IMR-90 (cell line): ENCODE data around the gene C2orf68. TPM values are rescaled to one million over a fixed set of nuclear protein-coding genes. Genes with fewer than 3 reads are reported as not detected.

Experiments used
- ATAC-seq: fragments of 200-7000 bp; cut with Tn5 transposase; 2 replicates; pipeline ENCODE4 v1.9.1; 2020; ENCODE audit warnings: low read depth, mild to moderate bottlenecking, moderate library complexity
- BruUV-seq: library from RNA; stranded (reverse); fragments of 400-500 nt; replicated peaks from 2 replicates; lab custom pipeline; 2021; lab: Mats Ljungman, UMichigan
- CTCF ChIA-PET: fragments of 300-600 bp; formaldehyde crosslinking; extraction: SDS; loops from one replicate; lab custom pipeline; 2021; ENCODE audit warnings: antibody characterized with exemption; lab: Yijun Ruan, JAX
- POLR2A ChIA-PET: fragments of 300-600 bp; sonication (Branson Sonifier 250); formaldehyde crosslinking; loops from one replicate; lab custom pipeline; 2022; ENCODE audit warnings: antibody characterized with exemption; ENCODE audit not compliant: unreplicated experiment; lab: Charles Lee
- DNase-seq: peaks from one replicate; pipeline ENCODE4 v3.0.0; 2013
- H2AFZ ChIP-seq: replicated peaks from 2 replicates; pipeline ENCODE3; 2013; ENCODE audit warnings: low read length, mild to moderate bottlenecking; ENCODE audit not compliant: poor library complexity
- H2AK5ac ChIP-seq: 2 replicates; pipeline ENCODE4 v1.6.1; 2013; ENCODE audit warnings: low read depth, low read length, inconsistent platforms
- H2AK9ac ChIP-seq: replicated peaks from 2 replicates; pipeline ENCODE3; 2013; ENCODE audit warnings: mild to moderate bottlenecking, low read depth, low read length, moderate library complexity; ENCODE audit not compliant: poor library complexity
- H2BK120ac ChIP-seq: 2 replicates; pipeline ENCODE4 v1.6.1; 2013; ENCODE audit warnings: low read depth, low read length, inconsistent platforms
- H2BK15ac ChIP-seq: 3 replicates; pipeline ENCODE4 v1.6.1; 2013; ENCODE audit warnings: low read depth, low read length, inconsistent platforms
- H2BK20ac ChIP-seq: 2 replicates; pipeline ENCODE4 v1.6.1; 2013; ENCODE audit warnings: low read depth, mild to moderate bottlenecking, inconsistent platforms, low read length, moderate library complexity
- H2BK5ac ChIP-seq: 2 replicates; pipeline ENCODE4 v1.6.1; 2013; ENCODE audit warnings: mild to moderate bottlenecking, low read depth, low read length, inconsistent platforms; ENCODE audit not compliant: poor library complexity, severe bottlenecking
- H3K14ac ChIP-seq: replicated peaks from 2 replicates; pipeline ENCODE4 v1.6.1; 2013; ENCODE audit warnings: low read depth, low read length, inconsistent platforms
- H3K18ac ChIP-seq: 2 replicates; pipeline ENCODE4 v1.6.1; 2013; ENCODE audit warnings: low read depth, low read length, control low read depth
- H3K23ac ChIP-seq: 2 replicates; pipeline ENCODE4 v1.6.1; 2013; ENCODE audit warnings: low read depth, low read length, inconsistent platforms
- H3K27ac ChIP-seq: 2 replicates; pipeline ENCODE4 v1.5.1; 2013; ENCODE audit warnings: mild to moderate bottlenecking, control low read depth, low read length; ENCODE audit not compliant: insufficient read depth
- H3K27me3 ChIP-seq: 2 replicates; pipeline ENCODE4 v1.6.1; 2013; ENCODE audit warnings: low read length; ENCODE audit not compliant: control insufficient read depth, insufficient read depth
- H3K36me3 ChIP-seq: 2 replicates; pipeline ENCODE4 v1.6.1; 2013; ENCODE audit warnings: low read length, mixed read lengths; ENCODE audit not compliant: control insufficient read depth, insufficient read depth
- H3K4ac ChIP-seq: 2 replicates; pipeline ENCODE4 v1.6.1; 2013; ENCODE audit warnings: low read depth, low read length, inconsistent platforms
- H3K4me1 ChIP-seq: 2 replicates; pipeline ENCODE4 v1.6.1; 2013; ENCODE audit warnings: low read length, mixed read lengths; ENCODE audit not compliant: control insufficient read depth, insufficient read depth
- H3K4me2 ChIP-seq: 2 replicates; pipeline ENCODE4 v1.6.1; 2013; ENCODE audit warnings: low read depth, mild to moderate bottlenecking, control low read depth, low read length, moderate library complexity
- H3K4me3 ChIP-seq: 2 replicates; pipeline ENCODE4 v1.5.1; 2013; ENCODE audit warnings: low read depth, mild to moderate bottlenecking, control low read depth, low read length, moderate library complexity; ENCODE audit not compliant: insufficient read depth
- H3K56ac ChIP-seq: 2 replicates; pipeline ENCODE4 v1.6.1; 2013; ENCODE audit warnings: low read length, inconsistent platforms; ENCODE audit not compliant: insufficient read depth; ENCODE audit errors: extremely low read depth
- H3K79me1 ChIP-seq, 2 experiments: 2 replicates each; pipeline ENCODE4 v1.6.1; 2013; ENCODE audit warnings: low read length in 2 of 2, inconsistent platforms in 1 of 2, low read depth in 1 of 2
- H3K9ac ChIP-seq: 2 replicates; pipeline ENCODE4 v1.6.1; 2013; ENCODE audit warnings: low read depth, low read length, control low read depth
- H3K9me1 ChIP-seq: 2 replicates; pipeline ENCODE4 v1.6.1; 2013; ENCODE audit warnings: low read length, inconsistent platforms; ENCODE audit not compliant: insufficient read depth
- H3K9me3 ChIP-seq: 2 replicates; pipeline ENCODE4 v1.6.1; 2013; ENCODE audit warnings: low read length; ENCODE audit not compliant: control insufficient read depth, insufficient read depth
- H4K20me1 ChIP-seq: 2 replicates; pipeline ENCODE4 v1.6.1; 2013; ENCODE audit warnings: low read length, inconsistent platforms; ENCODE audit not compliant: insufficient read depth
- H4K5ac ChIP-seq: 2 replicates; pipeline ENCODE4 v1.6.1; 2013; ENCODE audit warnings: mild to moderate bottlenecking, low read depth, low read length, control low read depth
- H4K8ac ChIP-seq, 2 experiments: 2 replicates each; pipeline ENCODE4 v1.6.1; 2013; ENCODE audit warnings: low read depth in 2 of 2, low read length in 2 of 2, control low read depth in 1 of 2, inconsistent platforms in 1 of 2
- H4K91ac ChIP-seq: 2 replicates; pipeline ENCODE4 v1.6.1; 2013; ENCODE audit warnings: low read depth, low read length, inconsistent platforms; ENCODE audit not compliant: insufficient read depth
- MAFK ChIP-seq: IDR thresholded peaks from 2 replicates; pipeline ENCODE4 v1.6.1; 2012; ENCODE audit warnings: low read depth, low read length, improper control_type of control experiment
- MAZ ChIP-seq: IDR thresholded peaks from 2 replicates; pipeline ENCODE4 v1.6.1; 2012; ENCODE audit warnings: low read depth, mild to moderate bottlenecking, low read length, improper control_type of control experiment, moderate library complexity, borderline replicate concordance
- RCOR1 ChIP-seq: IDR thresholded peaks from 2 replicates; pipeline ENCODE4 v1.6.1; 2012; ENCODE audit warnings: mild to moderate bottlenecking, low read length, improper control_type of control experiment; ENCODE audit not compliant: insufficient replicate concordance
- RFX5 ChIP-seq: IDR thresholded peaks from 2 replicates; pipeline ENCODE4 v1.8.0; 2012; ENCODE audit warnings: low read depth, mild to moderate bottlenecking, low read length, moderate library complexity
- WGBS, 2 experiments: methylation state at CpG; one replicate each; pipeline versions ENCODE4 v1.1.5 to v1.1.7; 2013; ENCODE audit warnings: missing lambda C conversion rate in 2 of 2; ENCODE audit not compliant: insufficient read length in 1 of 2; ENCODE audit errors: extremely low coverage in 2 of 2; 5-methylcytosine and 5-hydroxymethylcytosine counted together
- dilution Hi-C: fragments of 300-500 bp; cut with HindIII; formaldehyde crosslinking; loops from one replicate; pipeline ENCODE4 v1.14.3; 2018; ENCODE audit warnings: low sequenced_read_pairs; ENCODE audit not compliant: unreplicated experiment
- in situ Hi-C: fragments of 300-500 bp; cut with MboI; formaldehyde crosslinking; loops from 3 replicates; pipeline ENCODE4 v1.14.3; 2019; ENCODE audit warnings: low sequenced_read_pairs, inconsistent platforms, mixed read lengths
- intact Hi-C: fragments of 100-400 bp; cut with micrococcal nuclease; formaldehyde crosslinking; loops from 2 replicates; pipeline ENCODE4 v1.10.0; 2022
- polyA plus RNA-seq, 3 experiments: library from polyadenylated mRNA; depleted of rRNA; stranded (reverse); fragments of >200 nt; gene quantifications; 2 replicates each; pipeline ENCODE4 v1.2.3, GENCODE V29; 2012; ENCODE audit warnings: low replicate concordance in 1 of 3
- total RNA-seq: library from RNA; depleted of rRNA; stranded (reverse); fragments of >200 nt; gene quantifications from 2 replicates; pipeline ENCODE4 v1.2.3, GENCODE V29; 2012
- TF ChIP-seq, protein P1 (sequence below): fragments of 150-350 bp; IDR thresholded peaks from 2 replicates; pipeline ENCODE4 v1.6.1; 2016; ENCODE audit warnings: low read depth, mild to moderate bottlenecking, low read length, moderate library complexity, borderline replicate concordance

Gene C2orf68
- total and polyA plus RNA-seq, 2 of the 4 experiments (the other 2 are of a cell fraction) = 6.8 to 10.1 TPM

DNA sequence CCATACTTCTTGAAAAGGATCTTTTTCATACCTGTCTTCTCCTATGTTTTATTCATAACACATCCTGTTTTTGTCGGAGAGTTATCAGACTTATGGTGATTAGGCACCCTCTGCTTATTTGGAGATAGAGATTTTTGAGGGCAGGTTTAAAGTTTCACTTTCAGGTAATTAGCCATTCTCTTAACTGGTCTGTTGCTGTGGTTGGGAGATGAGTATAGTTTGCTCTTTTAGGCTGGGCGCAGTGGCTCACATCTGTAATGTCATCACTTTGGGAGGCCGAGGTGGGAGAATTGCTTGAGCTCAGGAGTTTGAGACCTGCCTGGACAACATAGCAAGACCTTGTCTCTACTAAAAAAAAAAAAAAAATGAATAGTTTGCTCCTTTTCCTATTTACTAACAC lies 30.9 kb upstream of the C2orf68 start:
- Histone ChIP-seq H2AK9ac (no peak overlapping the region), H3K4ac (no peak overlapping the region), H2BK5ac (no peak overlapping the region), H4K8ac (no peak overlapping the region), H4K91ac (no peak overlapping the region), H2BK15ac (no peak overlapping the region), H2BK120ac (no peak overlapping the region), H3K4me1 (no peaks in the 10 kb centered on the region), H3K9me3 (no peaks in the 10 kb centered on the region), H3K9me1 (no peaks in the 10 kb centered on the region), H3K27me3 (no peaks in the 10 kb centered on the region), H2AK5ac (no peak overlapping the region), H3K79me1 (peaks cover 12 to 20% of the 10 kb centered on the region in 2 experiments), H3K9ac (no peak overlapping the region), H4K5ac (no peak overlapping the region), H3K4me2 (no peak overlapping the region), H2BK20ac (no peak overlapping the region), H3K4me3 (no peak overlapping the region), H3K14ac (no peak overlapping the region), H4K20me1 (no peaks in the 10 kb centered on the region), H3K27ac (no peak overlapping the region), H3K23ac (no peak overlapping the region), H3K56ac (no peak overlapping the region), H3K18ac (no peak overlapping the region), H2AFZ (no peak overlapping the region), H3K36me3 (peaks cover 61% of the 10 kb centered on the region)
- in situ Hi-C loops = no loop called here
- DNase-seq (no peak), ATAC-seq (no peak)
- dilution Hi-C loops = no loop called here
- ChIA-PET CTCF (interaction anchor here (0.7 kb wide), 1 partner anchor 131 kb away, joined by 6 read pairs; no protein-coding TSS in a partner anchor), POLR2A (interaction anchor here (0.6 kb wide), 1 partner anchor 38 kb away, joined by 3 read pairs; no protein-coding TSS in a partner anchor)
- WGBS, 2 experiments = no CpG with 5 or more reads among the region's 3 CpGs
- TF ChIP-seq RFX5 (no peak), MAFK (no peak), MAZ (no peak), RCOR1 (no peak)
- TF ChIP-seq, protein P1, sequence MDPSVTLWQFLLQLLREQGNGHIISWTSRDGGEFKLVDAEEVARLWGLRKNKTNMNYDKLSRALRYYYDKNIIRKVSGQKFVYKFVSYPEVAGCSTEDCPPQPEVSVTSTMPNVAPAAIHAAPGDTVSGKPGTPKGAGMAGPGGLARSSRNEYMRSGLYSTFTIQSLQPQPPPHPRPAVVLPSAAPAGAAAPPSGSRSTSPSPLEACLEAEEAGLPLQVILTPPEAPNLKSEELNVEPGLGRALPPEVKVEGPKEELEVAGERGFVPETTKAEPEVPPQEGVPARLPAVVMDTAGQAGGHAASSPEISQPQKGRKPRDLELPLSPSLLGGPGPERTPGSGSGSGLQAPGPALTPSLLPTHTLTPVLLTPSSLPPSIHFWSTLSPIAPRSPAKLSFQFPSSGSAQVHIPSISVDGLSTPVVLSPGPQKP = no peak
- BruUV-seq = no TSS peak
- intact Hi-C loops = no loop called here
